ENCODE measurements around the gene FTSJ1.

The FTSJ1 gene

GRCh38 chrX:48482526-48482925 lies 6.5 kb downstream of the FTSJ1 start:
- H3K27me3 ChIP-seq (ENCODE audit: insufficient read depth, low read length, poor library complexity, severe bottlenecking), result no peaks in the 10 kb centered on the region
- H3K9me3 ChIP-seq (ENCODE audit: insufficient read depth, low read depth, low read length), result no peaks in the 10 kb centered on the region
- H3K36me3 ChIP-seq (ENCODE audit: insufficient read depth, low read length), result peaks cover 19% of the 10 kb centered on the region; the same call in 1 of the 2 replicates
- H3F3A ChIP-seq (ENCODE audit: low read depth), result no peaks in the 10 kb centered on the region
- no peak overlapping the region for H3K4me2 ChIP-seq (ENCODE audit: low read depth, low read length, poor library complexity, severe bottlenecking)
- H3K79me2 ChIP-seq (ENCODE audit: insufficient read depth, low read length), result peaks cover 17% of the 10 kb centered on the region
- TF ChIP-seq EZH2phosphoT487 (IDR thresholded peaks at IDR 0.05; ENCODE audit: borderline replicate concordance) (no peak), CTCF (conservative IDR thresholded peaks at IDR 0.05; ENCODE audit: low read length) (no peak)
- no peak overlapping the region for H3K4me3 ChIP-seq (ENCODE audit: low read length, poor library complexity, severe bottlenecking)
- H3K4me1 ChIP-seq (ENCODE audit: insufficient read depth, low read length, poor library complexity, severe bottlenecking), result peaks cover 2% of the 10 kb centered on the region
- H3K9ac ChIP-seq (ENCODE audit: low read depth, low read length, poor library complexity, severe bottlenecking), result no peak overlapping the region
- no peaks in the 10 kb centered on the region for H3K9me2 ChIP-seq (replicated peaks; ENCODE audit: low read depth, low read length)
- no peaks in the 10 kb centered on the region for H4K20me1 ChIP-seq (ENCODE audit: insufficient read depth, low read length, poor library complexity, severe bottlenecking)
- H2AFZ ChIP-seq (ENCODE audit: low read length), result no peak overlapping the region

- Histone ChIP-seq H3K4me2 (ENCODE audit: low read depth, low read length, poor library complexity, severe bottlenecking) (no peak overlapping the region), H3F3A (ENCODE audit: low read depth) (no peaks in the 10 kb centered on the region), H3K9me2 (replicated peaks; ENCODE audit: low read depth, low read length) (no peaks in the 10 kb centered on the region), H4K20me1 (ENCODE audit: insufficient read depth, low read length, poor library complexity, severe bottlenecking) (no peaks in the 10 kb centered on the region), H3K79me2 (ENCODE audit: insufficient read depth, low read length) (no peaks in the 10 kb centered on the region), H3K4me1 (ENCODE audit: insufficient read depth, low read length, poor library complexity, severe bottlenecking) (no peaks in the 10 kb centered on the region), H3K4me3 (ENCODE audit: low read length, poor library complexity, severe bottlenecking) (no peak overlapping the region), H3K27me3 (ENCODE audit: insufficient read depth, low read length, poor library complexity, severe bottlenecking) (no peaks in the 10 kb centered on the region), H3K9ac (ENCODE audit: low read depth, low read length, poor library complexity, severe bottlenecking) (no peak overlapping the region), H2AFZ (ENCODE audit: low read length) (no peak overlapping the region), H3K9me3 (ENCODE audit: insufficient read depth, low read depth, low read length) (no peaks in the 10 kb centered on the region), H3K36me3 (ENCODE audit: insufficient read depth, low read length) (peaks cover 13% of the 10 kb centered on the region; the same call in 1 of the 2 replicates)
- no peak for TF ChIP-seq EZH2phosphoT487 (IDR thresholded peaks at IDR 0.05; ENCODE audit: borderline replicate concordance)
- no peak for TF ChIP-seq CTCF (conservative IDR thresholded peaks at IDR 0.05; ENCODE audit: low read length)
These were observed 11.4 kb downstream of the FTSJ1 start for GRCh38 chrX:48487362-48487798.

GRCh38 chrX:48488034-48488433 lies 12.0 kb downstream of the FTSJ1 start:
- Histone ChIP-seq H3K9ac (ENCODE audit: low read depth, low read length, poor library complexity, severe bottlenecking) (no peak overlapping the region), H3K4me2 (ENCODE audit: low read depth, low read length, poor library complexity, severe bottlenecking) (no peak overlapping the region), H3K9me3 (ENCODE audit: insufficient read depth, low read depth, low read length) (no peaks in the 10 kb centered on the region), H3K4me1 (ENCODE audit: insufficient read depth, low read length, poor library complexity, severe bottlenecking) (no peaks in the 10 kb centered on the region), H3K27me3 (ENCODE audit: insufficient read depth, low read length, poor library complexity, severe bottlenecking) (no peaks in the 10 kb centered on the region), H3F3A (ENCODE audit: low read depth) (no peaks in the 10 kb centered on the region), H4K20me1 (ENCODE audit: insufficient read depth, low read length, poor library complexity, severe bottlenecking) (no peaks in the 10 kb centered on the region), H3K9me2 (replicated peaks; ENCODE audit: low read depth, low read length) (no peaks in the 10 kb centered on the region), H3K4me3 (ENCODE audit: low read length, poor library complexity, severe bottlenecking) (no peak overlapping the region), H3K36me3 (ENCODE audit: insufficient read depth, low read length) (peaks cover 7% of the 10 kb centered on the region; the same call in 1 of the 2 replicates), H3K79me2 (ENCODE audit: insufficient read depth, low read length) (no peaks in the 10 kb centered on the region), H2AFZ (ENCODE audit: low read length) (no peak overlapping the region)
- no peak for TF ChIP-seq EZH2phosphoT487 (IDR thresholded peaks at IDR 0.05; ENCODE audit: borderline replicate concordance)
- no peak for TF ChIP-seq CTCF (conservative IDR thresholded peaks at IDR 0.05; ENCODE audit: low read length)
